Stimulated activated CD8-positive, alpha-beta memory T cell treated with anti-CD3 and anti-CD28 coated beads, Interleukin-7, amount 100 ng/mL, for 1 hour (primary cell): ENCODE data around the gene RAB7A.
"Not testable (repeated sequence)": the region's sequence is repeated elsewhere in the genome, so short reads cannot be mapped to it uniquely, and the experiment has no call there.

Source experiments
- DNase-seq, 2 donors: peaks; one replicate each; pipeline ENCODE4 v3.0.0-alpha.2; 2020; ENCODE audit warnings: low read depth in 2 of 2

The RAB7A gene

GRCh38 chr3:128710816-128711433, 15.1 kb upstream of the RAB7A start:
- no peak for DNase-seq

- no peak for DNase-seq
Measured at GRCh38 chr3:128712848-128713247, 13.1 kb upstream of the RAB7A start.

GRCh38 chr3:128714887-128715491, 11.0 kb upstream of the RAB7A start:
- no peak for DNase-seq

- not testable (repeated sequence) for DNase-seq
Measured at GRCh38 chr3:128718892-128719291, 7.1 kb upstream of the RAB7A start.

- DNase-seq, result no peak
Measured at GRCh38 chr3:128720891-128721290, 5.1 kb upstream of the RAB7A start.

GRCh38 chr3:128723477-128723876, 2.5 kb upstream of the RAB7A start:
- DNase-seq, result no peak

GRCh38 chr3:128725547-128726022, 398 bp upstream of the RAB7A start:
- DNase-seq, result no peak

- DNase-seq, result no peak
Measured at GRCh38 chr3:128727059-128727458, 1.1 kb downstream of the RAB7A start.

- DNase-seq, result no peak
Measured at GRCh38 chr3:128727485-128727884, 1.5 kb downstream of the RAB7A start.

- DNase-seq, result no peak
Measured at GRCh38 chr3:128727996-128728395, 2.0 kb downstream of the RAB7A start.

- DNase-seq, result not testable (repeated sequence)
Measured at GRCh38 chr3:128728521-128728920, 2.5 kb downstream of the RAB7A start.

- no peak for DNase-seq
Measured at GRCh38 chr3:128730471-128730870, 4.5 kb downstream of the RAB7A start.

- no peak for DNase-seq
Measured at GRCh38 chr3:128734523-128735189, 8.7 kb downstream of the RAB7A start.

GRCh38 chr3:128735287-128735686, 9.3 kb downstream of the RAB7A start:
- no peak for DNase-seq

GRCh38 chr3:128735884-128736283, 9.9 kb downstream of the RAB7A start:
- no peak for DNase-seq

- no peak for DNase-seq
Measured at GRCh38 chr3:128736601-128737000, 10.6 kb downstream of the RAB7A start.

GRCh38 chr3:128740621-128741020, 14.6 kb downstream of the RAB7A start:
- DNase-seq, result no peak

GRCh38 chr3:128742821-128743594, 17.0 kb downstream of the RAB7A start:
- DNase-seq, result no peak

- no peak for DNase-seq
Measured at GRCh38 chr3:128745742-128746141, 19.8 kb downstream of the RAB7A start.

GRCh38 chr3:128746881-128747280, 20.9 kb downstream of the RAB7A start:
- no peak for DNase-seq

GRCh38 chr3:128748557-128748956, 22.6 kb downstream of the RAB7A start:
- no peak for DNase-seq

GRCh38 chr3:128749035-128749434, 23.1 kb downstream of the RAB7A start:
- no peak for DNase-seq
